NCI-H1417 (cell line): ENCODE measurements around the gene CLN3.
A peak's percentile ranks its signal among the peaks of the same experiment; 100 is the strongest.
"Not testable (repeated sequence)": the region's sequence is repeated elsewhere in the genome, so short reads cannot be mapped to it uniquely, and the experiment has no call there.

ENCODE experiments used
- DNase-seq, 3 experiments: peaks; one replicate each; lab custom pipeline; 2025; lab: John Stamatoyannopoulos, UW

The CLN3 gene

GRCh38 chr16:28491970-28492474 lies at the start of gene CLN3:
Gene CLN3 (minus strand): TSS chr16:28492074. CDS start chr16:28491759, 315 bp downstream.
- DNase-seq, result peak; percentile 79 to 99 (median 92)

- no peak for DNase-seq
Measured at GRCh38 chr16:28540346-28540745, 48.5 kb upstream of the CLN3 start.

GRCh38 chr16:28538733-28539596 lies 47.1 kb upstream of the CLN3 start, which contains the start of gene NUPR1:
Gene NUPR1 (minus strand): TSS chr16:28538974. CDS start chr16:28538907, 67 bp downstream.
- no peak for DNase-seq

- DNase-seq, result no peak
Measured at GRCh38 chr16:28537964-28538732, 46.3 kb upstream of the CLN3 start.

- DNase-seq, result peak in 2 of 3 experiments; percentile 23 to 46
Measured at GRCh38 chr16:28537076-28537475, 45.2 kb upstream of the CLN3 start.

- DNase-seq, result no peak
Measured at GRCh38 chr16:28534542-28535373, 42.9 kb upstream of the CLN3 start.

- no peak for DNase-seq
Measured at GRCh38 chr16:28532940-28533647, 41.2 kb upstream of the CLN3 start.

GRCh38 chr16:28531777-28532744 lies 40.2 kb upstream of the CLN3 start:
- DNase-seq, result no peak

GRCh38 chr16:28529124-28529523 lies 37.2 kb upstream of the CLN3 start:
- no peak for DNase-seq

- DNase-seq, result no peak
Measured at GRCh38 chr16:28528463-28528867, 36.6 kb upstream of the CLN3 start.

- DNase-seq, result no peak
Measured at GRCh38 chr16:28527985-28528384, 36.1 kb upstream of the CLN3 start.

GRCh38 chr16:28527100-28527785 lies 35.4 kb upstream of the CLN3 start:
- DNase-seq, result not testable (repeated sequence)

- no peak for DNase-seq
Measured at GRCh38 chr16:28526201-28527099, 34.6 kb upstream of the CLN3 start.

- DNase-seq, result no peak
Measured at GRCh38 chr16:28524681-28525171, 32.9 kb upstream of the CLN3 start.

- no peak for DNase-seq
Measured at GRCh38 chr16:28522792-28523191, 30.9 kb upstream of the CLN3 start.

GRCh38 chr16:28521436-28521835 lies 29.6 kb upstream of the CLN3 start:
- no peak for DNase-seq

GRCh38 chr16:28520672-28521071 lies 28.8 kb upstream of the CLN3 start:
- DNase-seq, result no peak

GRCh38 chr16:28514246-28514645 lies 22.4 kb upstream of the CLN3 start:
- no peak for DNase-seq
